ENCODE data around the gene ITK. TPM values are rescaled to one million over a fixed set of nuclear protein-coding genes. Genes with fewer than 3 reads are reported as not detected.

ITK gene
- polyA plus RNA-seq, 1 donor (not counting 4 experiments of a cell fraction or from before 2014, with no cell fraction given): not detected

GRCh38 chr5:157232706-157233105 lies 52.1 kb downstream of the ITK start:
- H3K4me1 ChIP-seq (ENCODE audit: control insufficient read depth, extremely low read depth, insufficient read depth, low read length): no peaks in the 10 kb centered on the region
- H3K4me2 ChIP-seq (ENCODE audit: control insufficient read depth, extremely low read depth, insufficient read depth, low read depth, low read length): no peak overlapping the region
- no peaks in the 10 kb centered on the region for H3K9me3 ChIP-seq (ENCODE audit: control insufficient read depth, low read depth, low read length)
- no peaks in the 10 kb centered on the region for H3K9me1 ChIP-seq (ENCODE audit: control insufficient read depth, extremely low read depth, insufficient read depth, low read length)
- no peak for FAIRE-seq
- dilution Hi-C loops (cut with MboI; ENCODE audit: extremely low pct_ligation_motif_present, low sequenced_read_pairs): no loop called here
- no peak overlapping the region for H3K9ac ChIP-seq (ENCODE audit: control insufficient read depth, extremely low read depth, insufficient read depth, low read length)
- H4K20me1 ChIP-seq (ENCODE audit: control insufficient read depth, extremely low read depth, insufficient read depth, low read length): no peaks in the 10 kb centered on the region
- H3K36me3 ChIP-seq (ENCODE audit: control insufficient read depth in 2 of 2, extremely low read depth in 1 of 2, insufficient read depth in 2 of 2, low read length in 2 of 2): no peaks in the 10 kb centered on the region
- no peak overlapping the region for H3K27ac ChIP-seq (ENCODE audit: control insufficient read depth, insufficient read depth, low read length)
- no peaks in the 10 kb centered on the region for H3K27me3 ChIP-seq (ENCODE audit: control insufficient read depth, extremely low read depth, insufficient read depth, low read length)
- TF ChIP-seq EZH2 (IDR thresholded peaks at IDR 0.05; ENCODE audit: low read length) (no peak), CTCF (optimal IDR thresholded peaks at IDR 0.05 in 1 of 3, IDR thresholded peaks at IDR 0.05 in 1 of 3, conservative IDR thresholded peaks at IDR 0.05 in 1 of 3; ENCODE audit: extremely low read depth in 1 of 3, insufficient read depth in 2 of 3, low read length in 3 of 3) (no peak)
- no peaks in the 10 kb centered on the region for H3K79me2 ChIP-seq (ENCODE audit: control insufficient read depth, insufficient read depth, low read length)
- no peak overlapping the region for H3K4me3 ChIP-seq (ENCODE audit: control insufficient read depth in 2 of 3, extremely low read depth in 1 of 3, insufficient read depth in 2 of 3, low read depth in 1 of 3, low read length in 3 of 3)
- no peak for DNase-seq (ENCODE audit: low read depth, low spot score)
- no peak overlapping the region for H2AFZ ChIP-seq (ENCODE audit: control insufficient read depth, low read length)

GRCh38 chr5:157233515-157233914 lies 52.9 kb downstream of the ITK start:
- Histone ChIP-seq H3K4me2 (ENCODE audit: control insufficient read depth, extremely low read depth, insufficient read depth, low read depth, low read length) (no peak overlapping the region), H3K4me3 (ENCODE audit: control insufficient read depth in 2 of 3, extremely low read depth in 1 of 3, insufficient read depth in 2 of 3, low read depth in 1 of 3, low read length in 3 of 3) (no peak overlapping the region), H3K9ac (ENCODE audit: control insufficient read depth, extremely low read depth, insufficient read depth, low read length) (no peak overlapping the region), H3K36me3 (ENCODE audit: control insufficient read depth in 2 of 2, extremely low read depth in 1 of 2, insufficient read depth in 2 of 2, low read length in 2 of 2) (no peaks in the 10 kb centered on the region), H3K9me3 (ENCODE audit: control insufficient read depth, low read depth, low read length) (no peaks in the 10 kb centered on the region), H4K20me1 (ENCODE audit: control insufficient read depth, extremely low read depth, insufficient read depth, low read length) (no peaks in the 10 kb centered on the region), H3K27me3 (ENCODE audit: control insufficient read depth, extremely low read depth, insufficient read depth, low read length) (no peaks in the 10 kb centered on the region), H3K79me2 (ENCODE audit: control insufficient read depth, insufficient read depth, low read length) (no peaks in the 10 kb centered on the region), H2AFZ (ENCODE audit: control insufficient read depth, low read length) (no peak overlapping the region), H3K4me1 (ENCODE audit: control insufficient read depth, extremely low read depth, insufficient read depth, low read length) (no peaks in the 10 kb centered on the region), H3K27ac (ENCODE audit: control insufficient read depth, insufficient read depth, low read length) (no peak overlapping the region), H3K9me1 (ENCODE audit: control insufficient read depth, extremely low read depth, insufficient read depth, low read length) (no peaks in the 10 kb centered on the region)
- dilution Hi-C loops (cut with MboI; ENCODE audit: extremely low pct_ligation_motif_present, low sequenced_read_pairs): no loop called here
- TF ChIP-seq EZH2 (IDR thresholded peaks at IDR 0.05; ENCODE audit: low read length): no peak
- TF ChIP-seq CTCF (optimal IDR thresholded peaks at IDR 0.05 in 1 of 3, IDR thresholded peaks at IDR 0.05 in 1 of 3, conservative IDR thresholded peaks at IDR 0.05 in 1 of 3; ENCODE audit: extremely low read depth in 1 of 3, insufficient read depth in 2 of 3, low read length in 3 of 3): no peak
- DNase-seq (ENCODE audit: low read depth, low spot score) (no peak), FAIRE-seq (no peak)
